ENCODE results near the gene RAB11FIP4. TPM values are rescaled to one million over a fixed set of nuclear protein-coding genes. Genes with fewer than 3 reads are reported as not detected.

The RAB11FIP4 gene
- total and polyA plus RNA-seq, 2 donors (not counting 3 experiments of a cell fraction or from before 2014, with no cell fraction given), result 0.08 to 0.38 TPM

- ChIA-PET CTCF (interaction anchor here (1.1 to 2.9 kb wide), 3 partner anchors 14 to 268 kb away, joined by 4 to 14 read pairs (median 5); no protein-coding TSS in a partner anchor), POLR2A (no interaction called here)
- Histone ChIP-seq H3K36me3 (ENCODE audit: control insufficient read depth in 2 of 2, extremely low read depth in 1 of 2, insufficient read depth in 2 of 2, low read length in 2 of 2) (peaks cover 8 to 10% of the 10 kb centered on the region in 2 experiments), H2AFZ (ENCODE audit: low read depth, low read length) (no peak overlapping the region), H3K9me1 (replicated peaks; ENCODE audit: control insufficient read depth, extremely low read depth, insufficient read depth, low read length) (no peaks in the 10 kb centered on the region), H3K27ac (ENCODE audit: insufficient read depth, low read depth, low read length) (no peak overlapping the region), H3K27me3 (ENCODE audit: control insufficient read depth in 2 of 2, insufficient read depth in 2 of 2, low read length in 2 of 2) (no peaks in the 10 kb centered on the region), H3K4me3 (replicated peaks in 1 of 3; ENCODE audit: insufficient read depth in 1 of 3, low read depth in 1 of 3, low read length in 3 of 3) (no peak overlapping the region), H3K79me2 (ENCODE audit: control insufficient read depth, insufficient read depth, low read length) (peaks cover 61% of the 10 kb centered on the region), H3K4me2 (ENCODE audit: insufficient read depth, low read length) (no peak overlapping the region), H3K9me3 (replicated peaks; ENCODE audit: control insufficient read depth, insufficient read depth, low read length) (no peaks in the 10 kb centered on the region), H3K4me1 (ENCODE audit: control insufficient read depth, extremely low read depth, insufficient read depth, low read length) (peaks cover 15% of the 10 kb centered on the region), H4K20me1 (replicated peaks; ENCODE audit: control insufficient read depth, extremely low read depth, insufficient read depth, low read length) (peaks cover 2% of the 10 kb centered on the region), H3K9ac (replicated peaks; ENCODE audit: extremely low read depth, insufficient read depth, low read length) (no peak overlapping the region)
- TF ChIP-seq JUN (IDR thresholded peaks at IDR 0.05; ENCODE audit: borderline replicate concordance, insufficient read depth, insufficient read length, low read depth) (no peak), GATA2 (IDR thresholded peaks at IDR 0.05; ENCODE audit: insufficient read depth, insufficient read length, low read depth, low read length) (no peak), POLR2AphosphoS5 (IDR thresholded peaks at IDR 0.05; ENCODE audit: insufficient read depth, low read depth, low read length) (no peak), EZH2 (IDR thresholded peaks at IDR 0.05; ENCODE audit: borderline replicate concordance, low read depth, low read length, severe bottlenecking) (no peak), MAX (IDR thresholded peaks at IDR 0.05; ENCODE audit: insufficient read depth, insufficient read length) (no peak), CTCF (IDR thresholded peaks at IDR 0.05; ENCODE audit: extremely low read depth in 1 of 2, insufficient read depth in 1 of 2, low read depth in 1 of 2, low read length in 2 of 2) (no peak), FOS (IDR thresholded peaks at IDR 0.05; ENCODE audit: borderline replicate concordance, insufficient read depth, low read length) (no peak), MYC (IDR thresholded peaks at IDR 0.05; ENCODE audit: low read depth, low read length) (no peak), POLR2A (IDR thresholded peaks at IDR 0.05; ENCODE audit: low read depth, low read length) (no peak)
- no TSS peak for BruUV-seq (replicated peaks)
- intact Hi-C loops (cut with micrococcal nuclease) (no loop called here), dilution Hi-C loops (cut with MboI; ENCODE audit: extremely low pct_ligation_motif_present, low sequenced_read_pairs) (no loop called here)
- DNase-seq (ENCODE audit: low read depth, low spot score), result no peak
- FAIRE-seq, result no peak
Measured at GRCh38 chr17:31575043-31575442, 183.6 kb downstream of the RAB11FIP4 start.
